HG03432 (cell line): ENCODE results near the gene SP9.
"Not testable (repeated sequence)": the region's sequence is repeated elsewhere in the genome, so short reads cannot be mapped to it uniquely, and the experiment has no call there.

Experiments
- ATAC-seq: cut with Tn5 transposase; IDR thresholded peaks from one replicate; pipeline ENCODE4 v1.9.1; 2021; ENCODE audit warnings: mild to moderate bottlenecking, moderate library complexity; ENCODE audit not compliant: unreplicated experiment

The SP9 gene

GRCh38 chr2:174344716-174345461 lies 10.1 kb downstream of the SP9 start:
- no peak for ATAC-seq

- ATAC-seq, result no peak
Observed at GRCh38 chr2:174350018-174350417, 15.3 kb downstream of the SP9 start.

GRCh38 chr2:174350593-174351181 lies 15.9 kb downstream of the SP9 start:
- no peak for ATAC-seq

GRCh38 chr2:174353004-174353403 lies 18.2 kb downstream of the SP9 start:
- no peak for ATAC-seq

- ATAC-seq, result no peak
Observed at GRCh38 chr2:174356347-174356746, 21.6 kb downstream of the SP9 start.

GRCh38 chr2:174359663-174360062 lies 24.9 kb downstream of the SP9 start:
- ATAC-seq, result not testable (repeated sequence)

GRCh38 chr2:174362949-174363348 lies 28.2 kb downstream of the SP9 start:
- ATAC-seq, result no peak

- not testable (repeated sequence) for ATAC-seq
Observed at GRCh38 chr2:174363492-174364225, 28.9 kb downstream of the SP9 start.

- ATAC-seq, result no peak
Observed at GRCh38 chr2:174364628-174365027, 29.9 kb downstream of the SP9 start.

- no peak for ATAC-seq
Observed at GRCh38 chr2:174365571-174365970, 30.8 kb downstream of the SP9 start.

- ATAC-seq, result no peak
Observed at GRCh38 chr2:174368691-174369090, 33.9 kb downstream of the SP9 start.

- ATAC-seq, result no peak
Observed at GRCh38 chr2:174376967-174377366, 42.2 kb downstream of the SP9 start.

GRCh38 chr2:174383796-174384195 lies 49.0 kb downstream of the SP9 start:
- no peak for ATAC-seq

GRCh38 chr2:174385201-174385600 lies 50.4 kb downstream of the SP9 start:
- no peak for ATAC-seq
